A673 (cell line): ENCODE data around the gene PNKD. TPM values are rescaled to one million over a fixed set of nuclear protein-coding genes. Genes with fewer than 3 reads are reported as not detected.

Experiments
- BruUV-seq: library from RNA; stranded (reverse); fragments of 400-500 nt; replicated peaks from 2 replicates; lab custom pipeline; 2021; lab: Mats Ljungman, UMichigan
- CTCF ChIA-PET: fragments of 300-600 bp; sonication (Branson Sonifier 250); formaldehyde crosslinking; loops from one replicate; lab custom pipeline; 2022; ENCODE audit warnings: antibody characterized with exemption; lab: Charles Lee
- POLR2A ChIA-PET: fragments of 300-600 bp; sonication (Branson Sonifier 250); formaldehyde crosslinking; loops from one replicate; lab custom pipeline; 2022; ENCODE audit warnings: antibody characterized with exemption; ENCODE audit not compliant: low non-redundant PET; lab: Charles Lee
- DNase-seq: peaks from one replicate; pipeline ENCODE4 v3.0.0-alpha.2; 2015; ENCODE audit warnings: low spot score
- H3K27ac ChIP-seq: fragments of 200-600 bp; sonication (generic); 2 replicates; pipeline ENCODE4 v1.5.1; 2016; ENCODE audit warnings: mixed run types, low read depth, mild to moderate bottlenecking, mixed read lengths, antibody characterized with exemption, low read length; ENCODE audit not compliant: poor library complexity, severe bottlenecking
- H3K27me3 ChIP-seq: fragments of 200-600 bp; sonication (generic); replicated peaks from 2 replicates; pipeline ENCODE4 v1.6.1; 2017; ENCODE audit warnings: mixed run types, low read depth, mild to moderate bottlenecking, mixed read lengths, antibody characterized with exemption, low read length; ENCODE audit not compliant: insufficient read depth, poor library complexity
- H3K36me3 ChIP-seq: fragments of 200-600 bp; sonication (generic); 2 replicates; pipeline ENCODE4 v1.6.1; 2016; ENCODE audit warnings: mixed run types, mild to moderate bottlenecking, mixed read lengths, antibody characterized with exemption, low read length; ENCODE audit not compliant: insufficient read depth, poor library complexity, severe bottlenecking
- H3K4me1 ChIP-seq: fragments of 200-600 bp; sonication (generic); 2 replicates; pipeline ENCODE4 v1.6.1; 2017; ENCODE audit warnings: mixed run types, mild to moderate bottlenecking, mixed read lengths, antibody characterized with exemption, low read length; ENCODE audit not compliant: insufficient read depth, poor library complexity, severe bottlenecking
- H3K4me3 ChIP-seq: fragments of 200-600 bp; sonication (generic); 2 replicates; pipeline ENCODE4 v1.5.1; 2016; ENCODE audit warnings: low read depth, mixed run types, mild to moderate bottlenecking, mixed read lengths, low read length; ENCODE audit not compliant: poor library complexity, severe bottlenecking
- H3K9me3 ChIP-seq: fragments of 200-600 bp; sonication (generic); 2 replicates; pipeline ENCODE4 v1.6.1; 2016; ENCODE audit warnings: mixed run types, low read depth, mild to moderate bottlenecking, mixed read lengths, antibody characterized with exemption, low read length; ENCODE audit not compliant: poor library complexity, severe bottlenecking
- CTCF ChIP-seq: fragments of 300-800, 200-600 bp; sonication (generic); conservative IDR thresholded peaks from 2 replicates; pipeline ENCODE4 v1.5.1; 2017; ENCODE audit warnings: low read depth, mild to moderate bottlenecking, antibody characterized with exemption, low read length, moderate library complexity, mixed read lengths
- EZH2 ChIP-seq: fragments of 200-600 bp; sonication (generic); IDR thresholded peaks from 2 replicates; pipeline ENCODE4 v1.6.1; 2017; ENCODE audit warnings: borderline replicate concordance, low read depth, mild to moderate bottlenecking, mixed read lengths, antibody characterized with exemption, low read length; ENCODE audit not compliant: poor library complexity, severe bottlenecking
- intact Hi-C: fragments of 100-400 bp; cut with micrococcal nuclease; formaldehyde crosslinking; loops from one replicate; pipeline ENCODE4 v1.10.0; 2022; ENCODE audit not compliant: unreplicated experiment
- total RNA-seq: library from RNA; stranded (reverse); gene quantifications from 2 replicates; pipeline ENCODE4 v1.2.3, GENCODE V29; 2021

The PNKD gene
- total RNA-seq, 1 experiment from 2014 or later, result 36.7 TPM

DNA sequence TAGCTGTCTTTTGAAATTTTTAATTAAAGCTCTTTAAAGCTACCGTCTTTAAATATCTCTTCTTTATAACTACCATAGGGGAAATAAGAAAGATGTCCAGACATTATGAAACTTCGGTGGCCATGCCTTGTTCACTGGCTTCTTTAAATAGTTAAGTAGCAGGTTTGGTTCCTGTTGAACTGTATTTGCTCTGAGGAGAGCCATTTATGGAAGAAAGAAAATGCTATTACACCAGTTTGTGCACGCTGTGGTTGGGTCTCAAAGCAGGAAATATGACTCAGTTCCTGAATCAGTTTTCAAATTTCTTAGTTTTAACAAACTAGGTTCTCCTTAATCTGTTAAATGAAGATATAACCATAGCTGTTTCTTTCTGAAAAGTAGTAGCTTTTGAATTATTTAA lies 41.1 kb upstream of the PNKD start:
- no peak overlapping the region for H3K4me3 ChIP-seq
- intact Hi-C loops, result no loop called here
- ChIA-PET CTCF (no interaction called here), POLR2A (no interaction called here)
- no peaks in the 10 kb centered on the region for H3K9me3 ChIP-seq
- TF ChIP-seq CTCF, result no peak
- peak; percentile 84 for DNase-seq
- peaks cover 25% of the 10 kb centered on the region for H3K4me1 ChIP-seq
- BruUV-seq, result no TSS peak
- H3K27me3 ChIP-seq, result no peaks in the 10 kb centered on the region
- peaks cover 72% of the 10 kb centered on the region for H3K36me3 ChIP-seq
- H3K27ac ChIP-seq, result peak overlapping the region; percentile 96

DNA sequence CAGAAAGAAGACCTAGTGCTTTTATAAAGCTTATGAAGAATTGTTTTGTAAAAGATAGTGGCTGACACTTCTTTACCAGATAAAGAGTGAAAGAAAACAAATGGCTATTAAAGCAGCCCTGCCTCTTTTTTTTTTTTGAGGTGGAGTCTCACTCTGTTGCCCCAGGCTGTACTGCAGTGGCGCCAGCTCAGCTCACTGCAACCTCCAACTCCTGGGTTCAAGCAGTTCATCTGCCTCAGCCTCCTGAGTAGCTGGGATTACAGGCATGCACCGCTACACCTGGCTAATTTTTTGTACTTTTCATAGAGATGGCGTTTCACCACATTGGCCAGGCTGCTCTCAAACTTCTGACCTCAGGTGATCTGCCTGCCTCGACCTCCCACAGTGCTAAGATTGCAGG lies 40.5 kb upstream of the PNKD start:
- ChIA-PET CTCF (no interaction called here), POLR2A (no interaction called here)
- Histone ChIP-seq H3K27me3 (no peaks in the 10 kb centered on the region), H3K9me3 (no peaks in the 10 kb centered on the region), H3K4me3 (no peak overlapping the region), H3K36me3 (peaks cover 72% of the 10 kb centered on the region), H3K27ac (peak overlapping the region; percentile 96), H3K4me1 (peaks cover 25% of the 10 kb centered on the region)
- no TSS peak for BruUV-seq
- no peak for TF ChIP-seq CTCF
- no peak for TF ChIP-seq EZH2
- DNase-seq, result peak; percentile 64
- intact Hi-C loops, result no loop called here

DNA sequence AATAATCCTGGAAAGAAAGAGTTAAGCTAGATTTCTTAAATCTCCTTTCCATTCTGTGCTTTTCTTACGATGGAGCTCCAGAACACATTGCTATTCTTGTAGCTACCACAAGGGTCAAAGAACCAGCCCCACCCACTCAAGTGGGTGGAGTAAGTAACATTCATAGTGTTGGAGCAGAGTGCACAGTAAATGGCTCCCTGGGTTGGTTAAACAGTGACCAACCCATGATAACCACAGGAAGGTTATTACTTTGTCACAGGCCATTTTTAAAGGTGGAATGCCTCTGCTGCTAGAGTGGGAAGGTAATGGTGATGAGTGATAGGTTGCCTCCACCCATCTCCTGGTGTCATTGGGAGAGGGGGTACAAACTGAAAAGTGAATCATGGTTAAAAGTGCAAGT lies 39.4 kb upstream of the PNKD start:
- Histone ChIP-seq H3K36me3 (peaks cover 76% of the 10 kb centered on the region), H3K9me3 (no peaks in the 10 kb centered on the region), H3K27ac (peak overlapping the region; percentile 96), H3K27me3 (no peaks in the 10 kb centered on the region), H3K4me1 (peaks cover 25% of the 10 kb centered on the region), H3K4me3 (no peak overlapping the region)
- TF ChIP-seq EZH2, result no peak
- TF ChIP-seq CTCF, result peak; percentile 28
- intact Hi-C loops, result no loop called here
- POLR2A ChIA-PET, result no interaction called here
- DNase-seq, result peak; percentile 57
- no TSS peak for BruUV-seq
- CTCF ChIA-PET, result interaction anchor here (0.7 kb wide), 1 partner anchor 198 kb away, joined by 3 read pairs; no protein-coding TSS in a partner anchor
